Activated T-cell treated with anti-CD3 and anti-CD28 coated beads, Interleukin-2, amount 50 U/mL, for 24 hours (primary cell): ENCODE results near the gene SYNGR4.
"Not testable (repeated sequence)": the region's sequence is repeated elsewhere in the genome, so short reads cannot be mapped to it uniquely, and the experiment has no call there.

Experiments used
- DNase-seq: peaks from one replicate; pipeline ENCODE4 v3.0.0-alpha.2; 2020
- H3K27ac Mint-ChIP-seq: 2 replicates; pipeline ENCODE4 v1.8.0; 2020; ENCODE audit warnings: mild to moderate bottlenecking, mixed read lengths
- H3K27me3 Mint-ChIP-seq: 2 replicates; pipeline ENCODE4 v1.8.0; 2020; ENCODE audit warnings: mixed read lengths
- H3K36me3 Mint-ChIP-seq: 2 replicates; pipeline ENCODE4 v1.8.0; 2020; ENCODE audit warnings: low read depth, mixed read lengths
- H3K4me1 Mint-ChIP-seq: 2 replicates; pipeline ENCODE4 v1.8.0; 2020; ENCODE audit warnings: low read depth, mixed read lengths
- H3K4me3 Mint-ChIP-seq: 2 replicates; pipeline ENCODE4 v1.8.0; 2020; ENCODE audit warnings: mild to moderate bottlenecking, moderate library complexity, mixed read lengths
- H3K9me3 Mint-ChIP-seq: 2 replicates; pipeline ENCODE4 v1.8.0; 2020; ENCODE audit warnings: mixed read lengths

SYNGR4 gene

GRCh38 chr19:48378194-48378570 is 14.0 kb downstream of the SYNGR4 start:
- H3K36me3 Mint-ChIP-seq = peaks cover 24% of the 10 kb centered on the region
- no peak overlapping the region for H3K4me3 Mint-ChIP-seq
- no peaks in the 10 kb centered on the region for H3K9me3 Mint-ChIP-seq
- no peaks in the 10 kb centered on the region for H3K27me3 Mint-ChIP-seq
- H3K4me1 Mint-ChIP-seq = no peaks in the 10 kb centered on the region
- no peak overlapping the region for H3K27ac Mint-ChIP-seq
- no peak for DNase-seq

GRCh38 chr19:48379058-48379457 is 14.9 kb downstream of the SYNGR4 start:
- H3K27me3 Mint-ChIP-seq = no peaks in the 10 kb centered on the region
- no peak overlapping the region for H3K4me3 Mint-ChIP-seq
- H3K4me1 Mint-ChIP-seq = no peaks in the 10 kb centered on the region
- peak overlapping the region; percentile 29 for H3K27ac Mint-ChIP-seq
- H3K36me3 Mint-ChIP-seq = peaks cover 32% of the 10 kb centered on the region
- DNase-seq = no peak
- no peaks in the 10 kb centered on the region for H3K9me3 Mint-ChIP-seq

- no peak overlapping the region for H3K27ac Mint-ChIP-seq
- H3K36me3 Mint-ChIP-seq = peaks cover 54% of the 10 kb centered on the region
- no peaks in the 10 kb centered on the region for H3K4me1 Mint-ChIP-seq
- H3K4me3 Mint-ChIP-seq = no peak overlapping the region
- H3K27me3 Mint-ChIP-seq = no peaks in the 10 kb centered on the region
- no peaks in the 10 kb centered on the region for H3K9me3 Mint-ChIP-seq
- no peak for DNase-seq
Observed at GRCh38 chr19:48381178-48381950, 17.2 kb downstream of the SYNGR4 start.

- H3K4me1 Mint-ChIP-seq = no peaks in the 10 kb centered on the region
- H3K9me3 Mint-ChIP-seq = no peaks in the 10 kb centered on the region
- no peak overlapping the region for H3K4me3 Mint-ChIP-seq
- peaks cover 61% of the 10 kb centered on the region for H3K36me3 Mint-ChIP-seq
- no peak for DNase-seq
- no peak overlapping the region for H3K27ac Mint-ChIP-seq
- no peaks in the 10 kb centered on the region for H3K27me3 Mint-ChIP-seq
Observed at GRCh38 chr19:48382286-48382685, 18.1 kb downstream of the SYNGR4 start.

DNA sequence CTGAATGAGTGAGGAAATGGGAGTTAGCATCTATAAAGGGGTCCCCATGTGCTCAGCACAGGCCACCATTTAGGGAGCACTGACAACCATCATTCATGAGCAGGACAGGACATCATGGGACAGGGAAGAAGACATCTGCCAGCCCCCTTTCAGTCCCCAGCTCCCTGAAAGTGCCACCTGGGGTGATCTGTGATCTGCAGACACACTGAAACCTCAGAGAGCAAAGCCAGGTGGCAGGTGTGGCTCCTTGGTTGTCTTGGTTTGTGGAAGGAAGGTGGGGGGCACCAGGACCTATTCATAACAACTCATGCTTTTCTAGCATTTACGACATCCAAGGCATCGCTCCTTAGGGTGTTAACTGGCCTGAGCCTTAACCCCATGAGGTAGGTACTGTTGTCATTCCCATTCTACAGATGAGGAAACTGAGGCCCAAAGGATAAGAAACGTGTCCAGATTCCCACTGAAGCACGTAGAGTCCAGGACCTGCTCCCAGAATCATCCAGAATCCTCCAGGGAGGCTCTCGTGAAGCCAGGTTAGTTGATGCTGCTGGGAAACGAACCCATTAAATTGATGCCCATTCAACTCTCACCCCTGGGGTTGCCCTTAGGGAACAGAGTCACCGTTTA is 21.4 kb downstream of the SYNGR4 start:
- H3K27me3 Mint-ChIP-seq = no peaks in the 10 kb centered on the region
- no peak for DNase-seq
- H3K4me3 Mint-ChIP-seq = no peak overlapping the region
- no peak overlapping the region for H3K27ac Mint-ChIP-seq
- peaks cover 10% of the 10 kb centered on the region for H3K4me1 Mint-ChIP-seq
- H3K9me3 Mint-ChIP-seq = no peaks in the 10 kb centered on the region
- peaks cover 84% of the 10 kb centered on the region for H3K36me3 Mint-ChIP-seq

DNA sequence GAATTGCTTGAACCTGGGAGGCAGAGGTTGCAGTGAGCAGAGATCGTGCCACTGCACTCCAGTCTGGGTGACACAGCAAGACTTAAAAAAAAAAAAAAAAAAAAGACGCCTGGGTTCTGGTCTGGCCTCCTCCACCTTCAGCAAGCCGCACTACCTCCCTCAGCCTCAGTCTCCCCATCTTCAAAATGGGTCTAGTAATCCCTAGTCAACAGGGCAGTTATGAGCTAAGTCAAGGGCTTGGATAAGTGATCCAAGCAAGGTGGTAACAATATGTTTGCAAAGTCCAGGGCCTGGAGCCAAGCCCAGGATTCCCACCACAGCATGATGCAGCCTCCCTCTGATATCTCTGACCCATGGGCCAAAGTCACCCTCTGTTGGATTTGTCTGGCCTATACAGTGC is 22.8 kb downstream of the SYNGR4 start:
- Mint-ChIP-seq H3K4me1 (peaks cover 13% of the 10 kb centered on the region), H3K9me3 (no peaks in the 10 kb centered on the region), H3K27me3 (no peaks in the 10 kb centered on the region), H3K36me3 (peaks cover 81% of the 10 kb centered on the region), H3K4me3 (no peak overlapping the region), H3K27ac (peak overlapping the region; percentile 33)
- no peak for DNase-seq

- Mint-ChIP-seq H3K27me3 (peaks cover 20% of the 10 kb centered on the region), H3K4me1 (peaks cover 34% of the 10 kb centered on the region), H3K36me3 (peaks cover 47% of the 10 kb centered on the region), H3K4me3 (peak overlapping the region; percentile 94), H3K27ac (peak overlapping the region; percentile 96), H3K9me3 (no peaks in the 10 kb centered on the region)
- DNase-seq = peak; percentile 78
Observed at GRCh38 chr19:48390188-48391099, 26.3 kb downstream of the SYNGR4 start.

DNA sequence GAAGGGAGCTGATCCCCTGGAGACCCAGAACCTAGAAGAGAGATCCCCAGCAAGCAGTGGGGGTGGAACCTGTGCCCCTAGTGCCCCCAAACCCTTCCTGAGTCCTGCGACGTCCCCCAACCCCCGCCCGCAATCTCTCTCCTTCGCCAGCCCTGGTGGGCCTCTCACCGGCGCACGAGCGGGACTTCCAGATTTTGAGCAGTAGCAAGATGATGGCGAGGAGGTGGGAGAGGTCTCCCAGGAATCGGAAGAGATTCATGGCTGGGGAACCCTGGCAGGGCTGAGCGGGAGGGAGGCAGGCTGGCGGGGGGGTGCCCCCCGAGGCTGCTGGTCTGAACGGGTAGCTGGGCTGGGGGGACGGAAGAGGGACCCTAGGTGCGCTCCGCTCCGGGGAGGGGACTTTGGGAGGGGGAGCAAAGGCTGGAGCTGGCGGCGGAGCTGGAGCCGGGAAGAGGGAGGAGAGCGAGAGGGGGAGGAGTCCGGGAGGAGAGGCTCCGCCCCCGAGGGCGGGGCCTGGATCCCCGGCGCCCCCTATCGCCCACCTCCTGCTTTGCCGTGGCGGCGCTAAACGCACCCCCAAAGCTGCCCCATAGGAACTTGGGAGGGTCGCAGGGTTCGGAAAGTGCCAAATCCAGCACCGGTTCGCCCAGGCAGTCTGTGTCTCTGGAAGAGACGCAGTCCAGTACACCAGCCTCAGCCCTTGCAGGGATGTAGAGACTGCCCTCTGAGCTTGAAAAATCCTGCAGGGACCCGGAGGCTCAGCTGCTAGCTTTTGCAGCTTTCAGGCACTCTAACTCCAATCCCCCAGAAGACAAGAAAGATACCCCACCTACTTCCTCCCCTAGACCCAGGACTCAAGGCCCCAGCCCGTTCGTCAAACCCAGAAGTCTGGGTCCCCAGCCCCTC is 27.2 kb downstream of the SYNGR4 start, which contains the start of gene KDELR1:
KDELR1 (minus strand) TSS at position 452 of the 906 bp plus-strand sequence; CDS start at position 259, 193 bp downstream.
- Mint-ChIP-seq H3K4me1 (peaks cover 35% of the 10 kb centered on the region), H3K27me3 (peaks cover 30% of the 10 kb centered on the region), H3K4me3 (peak within 1 kb of the TSS; percentile 94), H3K9me3 (no peaks in the 10 kb centered on the region), H3K27ac (peak within 1 kb of the TSS; percentile 96), H3K36me3 (peaks cover 39% of the 10 kb centered on the region)
- DNase-seq = peak; percentile 88

- peaks cover 34% of the 10 kb centered on the region for H3K36me3 Mint-ChIP-seq
Observed at GRCh38 chr19:48392006-48392344, 27.8 kb downstream of the SYNGR4 start.

GRCh38 chr19:48392860-48393558 is 28.8 kb downstream of the SYNGR4 start:
- Mint-ChIP-seq H3K9me3 (no peaks in the 10 kb centered on the region), H3K4me1 (peaks cover 41% of the 10 kb centered on the region), H3K27me3 (peaks cover 44% of the 10 kb centered on the region), H3K27ac (no peak overlapping the region), H3K4me3 (no peak overlapping the region), H3K36me3 (peaks cover 25% of the 10 kb centered on the region)
- peak; percentile 31 for DNase-seq

More at GRCh38 chr19:48392006-48392344, 27.8 kb downstream of the SYNGR4 start:
- H3K27ac Mint-ChIP-seq, DNase-seq, H3K9me3 Mint-ChIP-seq: not testable (repeated sequence)
- Mint-ChIP-seq H3K4me3 (peak overlapping the region; percentile 94), H3K4me1 (peaks cover 35% of the 10 kb centered on the region), H3K27me3 (peaks cover 34% of the 10 kb centered on the region)

- no peak within 1 kb of the TSS for H3K27ac Mint-ChIP-seq
- no peaks in the 10 kb centered on the region for H3K9me3 Mint-ChIP-seq
- H3K27me3 Mint-ChIP-seq = peaks cover 46% of the 10 kb centered on the region
- peak within 1 kb of the TSS; percentile 6 for H3K4me3 Mint-ChIP-seq
- DNase-seq = peak; percentile 53
- H3K4me1 Mint-ChIP-seq = peaks cover 40% of the 10 kb centered on the region
- H3K36me3 Mint-ChIP-seq = peaks cover 18% of the 10 kb centered on the region
Observed at GRCh38 chr19:48393559-48394330, 29.6 kb downstream of the SYNGR4 start, which contains the start of gene GRIN2D. Gene GRIN2D, plus strand, starts transcription at chr19:48393668. Its CDS starts 4,725 bp downstream, at chr19:48398393.

- H3K27me3 Mint-ChIP-seq = peaks cover 46% of the 10 kb centered on the region
- peak overlapping the region; percentile 6 for H3K4me3 Mint-ChIP-seq
- H3K27ac Mint-ChIP-seq = no peak overlapping the region
- peak; percentile 37 for DNase-seq
- H3K4me1 Mint-ChIP-seq = peaks cover 44% of the 10 kb centered on the region
- H3K9me3 Mint-ChIP-seq = peaks cover 5% of the 10 kb centered on the region
- H3K36me3 Mint-ChIP-seq = peaks cover 11% of the 10 kb centered on the region
Observed at GRCh38 chr19:48394331-48395169, 30.4 kb downstream of the SYNGR4 start.
